PC-3 (cell line): Measurements from ENCODE around the gene CNIH2.

Source experiments
- EZH2 ChIP-seq: fragments of 300-600 bp; sonication (generic); IDR thresholded peaks from one replicate; pipeline ENCODE4 v1.6.1; 2017; ENCODE audit warnings: antibody characterized with exemption, mild to moderate bottlenecking, low read length; ENCODE audit not compliant: unreplicated experiment
- EZH2phosphoT487 ChIP-seq: fragments of 300-600 bp; sonication (generic); IDR thresholded peaks from 2 replicates; pipeline ENCODE4 v1.6.1; 2018; ENCODE audit warnings: mild to moderate bottlenecking, antibody characterized with exemption, low read length, borderline replicate concordance
- TF ChIP-seq, protein P1 (sequence below): fragments of 300-600 bp; sonication (generic); conservative IDR thresholded peaks from 2 replicates; pipeline ENCODE4 v1.5.1; 2017; ENCODE audit warnings: antibody characterized with exemption, low read depth, mild to moderate bottlenecking, low read length

GRCh38 chr11:66324664-66325063 lies 46.7 kb downstream of the CNIH2 start:
- TF ChIP-seq, protein P1, sequence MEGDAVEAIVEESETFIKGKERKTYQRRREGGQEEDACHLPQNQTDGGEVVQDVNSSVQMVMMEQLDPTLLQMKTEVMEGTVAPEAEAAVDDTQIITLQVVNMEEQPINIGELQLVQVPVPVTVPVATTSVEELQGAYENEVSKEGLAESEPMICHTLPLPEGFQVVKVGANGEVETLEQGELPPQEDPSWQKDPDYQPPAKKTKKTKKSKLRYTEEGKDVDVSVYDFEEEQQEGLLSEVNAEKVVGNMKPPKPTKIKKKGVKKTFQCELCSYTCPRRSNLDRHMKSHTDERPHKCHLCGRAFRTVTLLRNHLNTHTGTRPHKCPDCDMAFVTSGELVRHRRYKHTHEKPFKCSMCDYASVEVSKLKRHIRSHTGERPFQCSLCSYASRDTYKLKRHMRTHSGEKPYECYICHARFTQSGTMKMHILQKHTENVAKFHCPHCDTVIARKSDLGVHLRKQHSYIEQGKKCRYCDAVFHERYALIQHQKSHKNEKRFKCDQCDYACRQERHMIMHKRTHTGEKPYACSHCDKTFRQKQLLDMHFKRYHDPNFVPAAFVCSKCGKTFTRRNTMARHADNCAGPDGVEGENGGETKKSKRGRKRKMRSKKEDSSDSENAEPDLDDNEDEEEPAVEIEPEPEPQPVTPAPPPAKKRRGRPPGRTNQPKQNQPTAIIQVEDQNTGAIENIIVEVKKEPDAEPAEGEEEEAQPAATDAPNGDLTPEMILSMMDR: no peak
- TF ChIP-seq EZH2phosphoT487: no peak
- no peak for TF ChIP-seq EZH2
